Type B pancreatic cell (in vitro differentiated cells): ENCODE measurements around the gene SMIM35. TPM values are rescaled to one million over a fixed set of nuclear protein-coding genes. Genes with fewer than 3 reads are reported as not detected.
"Not testable (repeated sequence)": the region's sequence is repeated elsewhere in the genome, so short reads cannot be mapped to it uniquely, and the experiment has no call there.

Experiments used
- DNase-seq: peaks from one replicate; pipeline ENCODE4 v3.0.0; 2021; ENCODE audit warnings: mixed read lengths; ENCODE audit not compliant: unreplicated experiment; ENCODE audit errors: extremely low spot score
- H3K27ac Mint-ChIP-seq: 2 replicates; pipeline ENCODE4 v1.8.0; 2021; ENCODE audit warnings: mild to moderate bottlenecking, mixed read lengths
- H3K27me3 Mint-ChIP-seq: 2 replicates; pipeline ENCODE4 v1.8.0; 2021; ENCODE audit warnings: mixed read lengths
- H3K36me3 Mint-ChIP-seq: 2 replicates; pipeline ENCODE4 v1.8.0; 2021; ENCODE audit warnings: mixed read lengths
- H3K4me1 Mint-ChIP-seq: one replicate; pipeline ENCODE4 v1.8.0; 2021; ENCODE audit warnings: mixed read lengths; ENCODE audit not compliant: unreplicated experiment
- H3K4me3 Mint-ChIP-seq: 2 replicates; pipeline ENCODE4 v1.8.0; 2021; ENCODE audit warnings: mild to moderate bottlenecking, mixed read lengths
- H3K9me3 Mint-ChIP-seq: 2 replicates; pipeline ENCODE4 v1.8.0; 2021; ENCODE audit warnings: mixed read lengths
- total RNA-seq: library from RNA; stranded (reverse); gene quantifications from 2 replicates; pipeline ENCODE4 v1.2.1, GENCODE V29; 2021; ENCODE audit warnings: low replicate concordance
- TF ChIP-seq, protein P1 (sequence below): fragments of 200-600 bp; sonication (generic); conservative IDR thresholded peaks from 2 replicates; pipeline ENCODE4 v1.5.0; 2021; ENCODE audit warnings: antibody characterized with exemption, mild to moderate bottlenecking

The SMIM35 gene
- total RNA-seq, 1 donor from 2014 or later, result 0.17 TPM

DNA sequence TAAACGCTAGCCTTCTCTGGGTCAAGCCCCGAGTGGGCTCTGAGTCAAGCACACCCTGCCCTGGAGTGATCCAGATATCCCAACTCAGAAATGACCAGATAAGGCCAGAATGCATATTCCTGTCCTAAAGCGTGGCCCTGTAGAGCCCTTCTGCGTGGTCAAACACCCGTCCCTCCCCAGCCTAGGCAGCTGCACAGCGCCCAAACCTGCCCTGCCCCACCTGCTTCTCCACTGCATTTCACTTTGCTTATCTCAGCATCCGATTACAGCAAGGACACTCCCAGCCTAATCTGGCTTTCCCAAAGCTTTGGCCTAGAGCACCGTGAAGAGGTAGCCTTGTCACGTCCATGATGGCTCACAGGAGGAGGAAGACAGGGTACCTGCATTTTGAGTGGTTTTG, 21.8 kb downstream of the SMIM35 start:
- Mint-ChIP-seq H3K4me1 (no peaks in the 10 kb centered on the region), H3K9me3 (no peaks in the 10 kb centered on the region), H3K4me3 (no peak overlapping the region), H3K36me3 (no peaks in the 10 kb centered on the region), H3K27ac (no peak overlapping the region), H3K27me3 (peaks cover 4% of the 10 kb centered on the region)
- no peak for DNase-seq
- TF ChIP-seq, protein P1, sequence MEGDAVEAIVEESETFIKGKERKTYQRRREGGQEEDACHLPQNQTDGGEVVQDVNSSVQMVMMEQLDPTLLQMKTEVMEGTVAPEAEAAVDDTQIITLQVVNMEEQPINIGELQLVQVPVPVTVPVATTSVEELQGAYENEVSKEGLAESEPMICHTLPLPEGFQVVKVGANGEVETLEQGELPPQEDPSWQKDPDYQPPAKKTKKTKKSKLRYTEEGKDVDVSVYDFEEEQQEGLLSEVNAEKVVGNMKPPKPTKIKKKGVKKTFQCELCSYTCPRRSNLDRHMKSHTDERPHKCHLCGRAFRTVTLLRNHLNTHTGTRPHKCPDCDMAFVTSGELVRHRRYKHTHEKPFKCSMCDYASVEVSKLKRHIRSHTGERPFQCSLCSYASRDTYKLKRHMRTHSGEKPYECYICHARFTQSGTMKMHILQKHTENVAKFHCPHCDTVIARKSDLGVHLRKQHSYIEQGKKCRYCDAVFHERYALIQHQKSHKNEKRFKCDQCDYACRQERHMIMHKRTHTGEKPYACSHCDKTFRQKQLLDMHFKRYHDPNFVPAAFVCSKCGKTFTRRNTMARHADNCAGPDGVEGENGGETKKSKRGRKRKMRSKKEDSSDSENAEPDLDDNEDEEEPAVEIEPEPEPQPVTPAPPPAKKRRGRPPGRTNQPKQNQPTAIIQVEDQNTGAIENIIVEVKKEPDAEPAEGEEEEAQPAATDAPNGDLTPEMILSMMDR, result no peak

GRCh38 chr11:118062631-118063030, 24.1 kb downstream of the SMIM35 start:
- not testable (repeated sequence) for DNase-seq, H3K36me3 Mint-ChIP-seq, H3K4me1 Mint-ChIP-seq, H3K9me3 Mint-ChIP-seq, H3K27me3 Mint-ChIP-seq, H3K4me3 Mint-ChIP-seq, H3K27ac Mint-ChIP-seq

GRCh38 chr11:118062181-118062580, 24.6 kb downstream of the SMIM35 start:
- H3K27me3 Mint-ChIP-seq, result peaks cover 14% of the 10 kb centered on the region
- not testable (repeated sequence) for H3K27ac Mint-ChIP-seq, H3K4me3 Mint-ChIP-seq, H3K9me3 Mint-ChIP-seq, H3K4me1 Mint-ChIP-seq, H3K36me3 Mint-ChIP-seq, DNase-seq

DNA sequence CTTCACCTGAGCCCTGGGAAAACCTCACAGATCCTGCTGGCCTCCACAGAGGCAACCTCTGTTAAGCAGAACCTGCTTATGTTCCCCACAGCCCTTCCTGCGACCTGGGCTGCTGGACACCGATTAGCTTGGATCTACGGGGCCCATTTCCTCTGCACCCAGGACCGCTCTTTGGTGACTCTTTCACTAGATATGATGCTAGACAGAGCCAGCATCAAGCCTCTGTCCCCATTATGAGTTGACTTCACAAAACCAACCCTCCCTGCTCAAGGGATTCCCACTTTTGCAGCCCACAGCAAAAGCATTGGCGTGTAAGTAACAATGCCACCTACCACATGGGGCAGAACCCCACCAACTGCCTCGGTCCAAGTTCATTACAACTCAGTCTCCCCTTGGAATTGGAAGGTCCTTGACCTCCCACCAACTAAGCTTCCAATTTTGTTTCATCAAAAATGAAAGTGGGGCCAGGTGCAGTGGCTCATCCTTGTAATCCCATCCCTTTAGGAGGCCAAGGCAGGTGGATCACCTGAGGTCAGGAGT, 25.1 kb downstream of the SMIM35 start:
- H3K27me3 Mint-ChIP-seq, result peaks cover 19% of the 10 kb centered on the region
- H3K36me3 Mint-ChIP-seq, result no peaks in the 10 kb centered on the region
- no peak overlapping the region for H3K4me3 Mint-ChIP-seq
- no peak for DNase-seq
- TF ChIP-seq, protein P1, result no peak
- no peaks in the 10 kb centered on the region for H3K9me3 Mint-ChIP-seq
- no peak overlapping the region for H3K27ac Mint-ChIP-seq
- peaks cover 8% of the 10 kb centered on the region for H3K4me1 Mint-ChIP-seq

- Mint-ChIP-seq H3K9me3 (no peaks in the 10 kb centered on the region), H3K27me3 (peaks cover 21% of the 10 kb centered on the region), H3K4me3 (no peak overlapping the region), H3K36me3 (no peaks in the 10 kb centered on the region), H3K4me1 (peaks cover 8% of the 10 kb centered on the region), H3K27ac (no peak overlapping the region)
- TF ChIP-seq, protein P1, result no peak
- no peak for DNase-seq
These were observed 25.9 kb downstream of the SMIM35 start for GRCh38 chr11:118060869-118061268.

- peaks cover 23% of the 10 kb centered on the region for H3K27me3 Mint-ChIP-seq
- TF ChIP-seq, protein P1, result no peak
- no peaks in the 10 kb centered on the region for H3K36me3 Mint-ChIP-seq
- no peak overlapping the region for H3K4me3 Mint-ChIP-seq
- peaks cover 8% of the 10 kb centered on the region for H3K4me1 Mint-ChIP-seq
- DNase-seq, result no peak
- H3K9me3 Mint-ChIP-seq, result no peaks in the 10 kb centered on the region
- no peak overlapping the region for H3K27ac Mint-ChIP-seq
These were observed 26.6 kb downstream of the SMIM35 start for GRCh38 chr11:118060081-118060661.
